Sigmoid colon (tissue), 7 donors: Measurements from ENCODE around the gene SFT2D3. TPM values are rescaled to one million over a fixed set of nuclear protein-coding genes. Genes with fewer than 3 reads are reported as not detected.
A peak's percentile ranks its signal among the peaks of the same experiment; 100 is the strongest.

Experiments used
- DNase-seq: peaks from one replicate; pipeline ENCODE4 v3.0.0-alpha.2; 2019
- H3K27ac ChIP-seq, 4 donors: fragments of 200-600 bp; sonication (generic); one replicate each; pipeline ENCODE4 v1.5.1; 2016 to 2019; ENCODE audit warnings: mild to moderate bottlenecking in 1 of 4
- H3K27me3 ChIP-seq, 3 donors: fragments of 200-600 bp; sonication (generic); one replicate each; pipeline ENCODE4 v1.5.1; 2019; ENCODE audit warnings: mild to moderate bottlenecking in 1 of 3
- H3K36me3 ChIP-seq, 4 donors: fragments of 200-600 bp; sonication (generic); one replicate each; pipeline ENCODE4 v1.5.1; 2016 to 2019
- H3K4me1 ChIP-seq, 4 donors: fragments of 200-600 bp; sonication (generic); one replicate each; pipeline ENCODE4 v1.5.1; 2017 to 2019
- H3K4me3 ChIP-seq, 4 donors: fragments of 200-600 bp; sonication (generic); one replicate each; pipeline ENCODE4 v1.5.1; 2017 to 2019; ENCODE audit warnings: mild to moderate bottlenecking in 2 of 4, moderate library complexity in 1 of 4
- H3K9me3 ChIP-seq, 4 donors: fragments of 200-600 bp in 3 of 4; sonication (generic) in 3 of 4; one replicate each; pipeline versions ENCODE4 v1.5.1 to v1.6.1; 2013 to 2019
- EP300 ChIP-seq, 4 donors: sonication (generic); formaldehyde crosslinking; IDR thresholded peaks; one replicate each; pipeline ENCODE4 v1.6.1; 2017; ENCODE audit warnings: antibody characterized with exemption in 4 of 4
- POLR2A ChIP-seq, 2 donors: fragments of 450-650 bp; IDR thresholded peaks; one replicate each; pipeline ENCODE4 v1.6.1; 2016; ENCODE audit warnings: antibody characterized with exemption in 2 of 2, mild to moderate bottlenecking in 2 of 2, moderate library complexity in 2 of 2
- POLR2AphosphoS5 ChIP-seq, 4 donors: sonication (generic); formaldehyde crosslinking; IDR thresholded peaks; one replicate each; pipeline ENCODE4 v1.6.1; 2017; ENCODE audit warnings: antibody characterized with exemption in 4 of 4
- WGBS, 2 donors: extraction: QIAGEN DNeasy Blood & Tissue Kit; methylation state at CpG; one replicate each; pipeline ENCODE4 v1.1.7; 2013; 5-methylcytosine and 5-hydroxymethylcytosine counted together
- intact Hi-C: fragments of 100-400 bp; cut with DNase I; formaldehyde crosslinking; loops from one replicate; pipeline ENCODE4 v1.15.1; 2023
- polyA plus RNA-seq, 3 donors: library from polyadenylated mRNA; stranded (reverse); fragments of 200-250 nt; gene quantifications; one replicate each; pipeline ENCODE4 v1.2.3, GENCODE V29; 2013
- total RNA-seq, 4 donors: library from RNA; depleted of rRNA; stranded (reverse); fragments of >200 nt; gene quantifications; one replicate each; pipeline ENCODE4 v1.1.0, GENCODE V29; 2016
- TF ChIP-seq, protein P1 (sequence below), 4 experiments: fragments of 450-650 bp in 3 of 4; fragments of 200-600 bp in 1 of 4; IDR thresholded peaks; one replicate each; pipeline ENCODE4 v1.5.1; 2016 to 2019; ENCODE audit warnings: antibody characterized with exemption in 4 of 4, mild to moderate bottlenecking in 3 of 4, moderate library complexity in 2 of 4
- donor health status: healthy with polysubstance abuse.
- donor health status: Bipolar disorder and iron deficiency.
- donor health status: healthy.

The SFT2D3 gene
- total and polyA plus RNA-seq, 7 donors: 1.4 to 8.6 (median 6.5) TPM

DNA sequence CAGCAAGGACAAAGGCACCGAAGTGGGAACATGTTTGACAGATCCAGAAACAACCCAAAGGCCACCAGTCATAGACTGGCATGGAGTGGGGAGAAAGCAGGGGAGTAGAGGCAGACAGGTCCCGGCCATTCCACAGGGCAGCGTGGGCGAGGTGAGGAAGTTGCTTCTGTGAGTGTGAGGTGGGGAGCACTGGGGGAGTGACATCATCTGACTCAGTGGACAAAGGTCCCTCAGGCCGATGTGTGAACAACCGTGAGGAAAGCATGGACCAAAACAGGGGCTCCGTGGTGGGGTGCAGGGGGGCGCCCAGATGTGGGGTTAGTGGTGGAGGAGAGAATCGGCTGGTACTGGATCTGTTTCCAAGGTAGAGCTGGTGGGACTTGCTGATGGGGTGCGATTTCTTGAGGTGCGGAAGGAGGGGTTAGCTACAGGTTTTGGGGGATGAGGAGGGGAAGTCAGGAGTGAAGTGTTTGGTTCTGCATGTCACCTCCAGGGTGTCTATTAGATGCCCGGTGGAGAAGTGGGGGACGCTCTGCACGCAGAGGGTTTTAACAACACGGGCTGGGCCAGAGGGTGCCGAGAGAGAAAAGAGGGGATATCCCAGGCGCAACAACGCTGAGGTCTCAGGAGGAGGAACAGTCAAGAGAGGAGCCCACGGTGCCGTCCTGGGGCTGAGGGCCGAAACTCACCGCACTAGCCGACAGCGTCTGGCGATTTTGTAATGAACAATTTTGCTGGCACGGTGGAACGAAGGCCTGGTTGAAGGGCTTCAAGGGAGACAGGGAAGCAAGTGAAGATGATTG, 2.5 kb upstream of the SFT2D3 start:
- Histone ChIP-seq H3K4me3 (no peak overlapping the region), H3K9me3 (no peaks in the 10 kb centered on the region), H3K27me3 (no peaks in the 10 kb centered on the region), H3K4me1 (peaks cover 0 to 36% (median 29%) of the 10 kb centered on the region in 4 donors), H3K36me3 (no peaks in the 10 kb centered on the region), H3K27ac (no peak overlapping the region)
- no peak for DNase-seq
- intact Hi-C loops: loop anchor here (5.0 kb wide), 1 partner anchor 51 kb away; the partner anchor contains the start of gene GPR17
- TF ChIP-seq POLR2A (IDR thresholded peaks at IDR 0.05) (no peak), POLR2AphosphoS5 (IDR thresholded peaks at IDR 0.05) (no peak), EP300 (IDR thresholded peaks at IDR 0.05) (no peak)
- TF ChIP-seq, protein P1, sequence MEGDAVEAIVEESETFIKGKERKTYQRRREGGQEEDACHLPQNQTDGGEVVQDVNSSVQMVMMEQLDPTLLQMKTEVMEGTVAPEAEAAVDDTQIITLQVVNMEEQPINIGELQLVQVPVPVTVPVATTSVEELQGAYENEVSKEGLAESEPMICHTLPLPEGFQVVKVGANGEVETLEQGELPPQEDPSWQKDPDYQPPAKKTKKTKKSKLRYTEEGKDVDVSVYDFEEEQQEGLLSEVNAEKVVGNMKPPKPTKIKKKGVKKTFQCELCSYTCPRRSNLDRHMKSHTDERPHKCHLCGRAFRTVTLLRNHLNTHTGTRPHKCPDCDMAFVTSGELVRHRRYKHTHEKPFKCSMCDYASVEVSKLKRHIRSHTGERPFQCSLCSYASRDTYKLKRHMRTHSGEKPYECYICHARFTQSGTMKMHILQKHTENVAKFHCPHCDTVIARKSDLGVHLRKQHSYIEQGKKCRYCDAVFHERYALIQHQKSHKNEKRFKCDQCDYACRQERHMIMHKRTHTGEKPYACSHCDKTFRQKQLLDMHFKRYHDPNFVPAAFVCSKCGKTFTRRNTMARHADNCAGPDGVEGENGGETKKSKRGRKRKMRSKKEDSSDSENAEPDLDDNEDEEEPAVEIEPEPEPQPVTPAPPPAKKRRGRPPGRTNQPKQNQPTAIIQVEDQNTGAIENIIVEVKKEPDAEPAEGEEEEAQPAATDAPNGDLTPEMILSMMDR (IDR thresholded peaks at IDR 0.05): no peak
- 96% methylated on average over 27 of the region's 27 CpGs for WGBS, 2 donors

DNA sequence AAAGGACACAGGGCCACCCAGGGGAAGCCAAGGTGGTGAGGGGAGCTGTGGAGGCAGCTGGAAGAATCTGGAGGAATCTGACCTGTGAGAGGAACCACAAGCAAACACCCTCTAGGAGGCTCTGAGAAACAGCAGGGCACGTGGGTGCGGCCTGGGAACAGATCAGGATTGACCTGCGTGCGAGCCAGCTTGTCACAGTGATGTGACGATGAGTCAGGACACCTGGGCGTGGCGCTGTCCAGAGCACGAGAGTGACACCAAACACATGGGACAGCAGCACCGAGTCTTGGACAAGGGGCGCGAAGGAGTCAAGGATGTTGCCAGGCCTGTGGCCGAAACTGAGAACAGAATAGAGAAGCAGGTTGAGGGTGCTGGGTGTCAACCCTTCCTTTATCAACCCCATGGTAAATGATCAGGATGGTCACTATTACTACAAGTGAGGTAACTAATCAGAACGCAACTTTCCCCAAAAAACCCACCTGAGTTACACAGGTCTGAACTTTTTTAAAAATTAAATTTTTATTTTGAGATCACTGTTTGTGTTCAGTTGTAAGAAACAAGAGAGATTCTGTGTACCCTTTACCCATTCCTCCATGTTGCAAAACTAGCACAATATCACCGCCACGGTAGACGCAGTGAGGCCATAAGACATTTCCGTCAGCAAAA, 637 bp upstream of the SFT2D3 start:
- TF ChIP-seq, protein P1 (IDR thresholded peaks at IDR 0.05): no peak
- TF ChIP-seq POLR2A (IDR thresholded peaks at IDR 0.05): no peak
- TF ChIP-seq EP300 (IDR thresholded peaks at IDR 0.05): no peak
- TF ChIP-seq POLR2AphosphoS5 (IDR thresholded peaks at IDR 0.05): no peak
- DNase-seq: peak; percentile 82
- peak overlapping the region; percentile 49 to 95 (median 78) for H3K4me3 ChIP-seq
- H3K36me3 ChIP-seq: peaks cover 0 to 6% (median 0%) of the 10 kb centered on the region in 4 donors
- H3K4me1 ChIP-seq: peaks cover 0 to 41% (median 33%) of the 10 kb centered on the region in 4 donors
- H3K27ac ChIP-seq: peak overlapping the region; percentile 92 to 100 (median 94)
- H3K9me3 ChIP-seq: no peaks in the 10 kb centered on the region
- intact Hi-C loops: loop anchor here (2.0 kb wide), 1 partner anchor 174 kb away; the partner anchor contains the start of gene IWS1
- no peaks in the 10 kb centered on the region for H3K27me3 ChIP-seq
- WGBS, 2 donors: 38 to 51% methylated on average over 17 of the region's 17 CpGs

DNA sequence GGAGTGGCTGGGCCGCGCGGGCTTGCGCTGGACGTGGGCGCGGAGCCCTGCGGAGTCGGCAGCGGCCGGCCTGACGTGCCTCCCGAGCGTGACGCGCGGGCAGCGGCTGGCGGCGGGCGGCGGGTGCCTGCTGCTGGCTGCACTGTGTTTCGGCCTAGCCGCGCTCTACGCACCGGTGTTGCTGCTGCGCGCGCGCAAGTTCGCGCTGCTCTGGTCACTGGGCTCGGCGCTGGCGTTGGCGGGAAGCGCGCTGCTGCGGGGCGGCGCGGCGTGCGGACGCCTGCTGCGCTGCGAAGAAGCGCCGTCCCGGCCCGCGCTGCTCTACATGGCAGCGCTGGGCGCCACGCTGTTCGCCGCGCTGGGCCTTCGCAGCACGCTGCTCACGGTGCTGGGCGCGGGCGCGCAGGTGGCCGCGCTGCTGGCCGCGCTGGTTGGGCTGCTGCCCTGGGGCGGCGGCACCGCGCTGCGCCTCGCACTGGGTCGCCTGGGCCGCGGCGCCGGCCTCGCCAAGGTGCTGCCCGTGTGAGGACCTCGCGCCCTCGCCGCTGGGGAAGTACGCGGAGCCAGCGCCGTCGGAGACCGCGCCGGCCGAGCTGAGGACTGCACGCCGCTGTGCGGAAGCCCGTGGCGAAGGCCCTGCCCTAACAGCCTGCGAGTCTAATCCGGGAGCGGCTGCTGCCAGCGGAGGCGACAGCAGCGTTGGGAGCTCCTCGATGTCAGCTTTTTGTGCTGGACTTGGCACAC, 526 bp downstream of the SFT2D3 start:
- peak overlapping the region; percentile 49 to 95 (median 78) for H3K4me3 ChIP-seq
- H3K36me3 ChIP-seq: peaks cover 0 to 18% (median 2%) of the 10 kb centered on the region in 4 donors
- intact Hi-C loops: loop anchor here (2.0 kb wide), 2 partner anchors 111 to 175 kb away; partner anchors contain the start of gene IWS1
- TF ChIP-seq POLR2AphosphoS5 (IDR thresholded peaks at IDR 0.05) (peak; percentile 22 to 73 (median 40)), EP300 (IDR thresholded peaks at IDR 0.05) (no peak)
- TF ChIP-seq, protein P1 (IDR thresholded peaks at IDR 0.05): peak in 2 of 4 experiments; percentile 3 to 34
- DNase-seq: peak; percentile 87
- peak overlapping the region; percentile 92 to 100 (median 94) for H3K27ac ChIP-seq
- H3K4me1 ChIP-seq: peaks cover 0 to 39% (median 33%) of the 10 kb centered on the region in 4 donors
- H3K27me3 ChIP-seq: no peaks in the 10 kb centered on the region
- WGBS, 2 donors: 0% methylated on average over 108 of the region's 108 CpGs
- no peaks in the 10 kb centered on the region for H3K9me3 ChIP-seq

DNA sequence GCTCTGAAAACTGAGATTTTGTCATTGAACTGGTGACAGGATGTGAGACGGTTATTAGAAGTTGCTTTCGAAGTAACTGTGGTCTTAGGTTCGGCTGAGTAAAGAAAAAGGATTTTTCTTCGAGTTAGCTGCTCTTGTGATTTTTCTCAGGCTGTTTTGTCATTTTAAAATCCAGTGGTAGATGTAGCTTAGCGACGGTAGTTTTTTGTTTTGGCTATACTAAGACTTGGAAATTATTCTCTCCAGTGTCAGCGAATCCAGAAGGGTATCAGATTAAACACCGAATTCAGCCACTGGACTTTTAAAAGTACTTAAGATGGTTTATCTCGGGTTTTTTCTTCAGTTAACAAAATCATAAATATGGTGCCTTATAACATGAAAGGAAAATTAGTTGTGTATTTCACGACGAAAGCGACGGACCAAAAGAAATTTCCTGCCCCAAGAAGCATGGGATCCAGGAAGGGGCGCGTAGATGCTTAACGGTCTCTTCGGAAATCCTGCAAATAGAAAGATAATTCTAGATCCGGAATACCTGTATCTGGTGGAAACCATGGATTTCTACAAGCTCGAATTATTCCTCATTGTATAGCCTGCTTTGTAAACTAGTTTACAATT, 1.2 kb downstream of the SFT2D3 start:
- no peaks in the 10 kb centered on the region for H3K27me3 ChIP-seq
- intact Hi-C loops: loop anchor here (2.0 kb wide), 1 partner anchor 112 kb away; no protein-coding TSS in a partner anchor
- H3K9me3 ChIP-seq: no peaks in the 10 kb centered on the region
- WGBS, 2 donors: 61 to 64% methylated on average over 19 of the region's 19 CpGs
- no peak for DNase-seq
- peak overlapping the region; percentile 92 to 100 (median 94) for H3K27ac ChIP-seq
- H3K4me1 ChIP-seq: peaks cover 0 to 39% (median 34%) of the 10 kb centered on the region in 4 donors
- TF ChIP-seq EP300 (IDR thresholded peaks at IDR 0.05) (no peak), POLR2AphosphoS5 (IDR thresholded peaks at IDR 0.05) (no peak), POLR2A (IDR thresholded peaks at IDR 0.05) (no peak)
- TF ChIP-seq, protein P1 (IDR thresholded peaks at IDR 0.05): no peak
- H3K36me3 ChIP-seq: peaks cover 0 to 25% (median 3%) of the 10 kb centered on the region in 4 donors
- H3K4me3 ChIP-seq: peak overlapping the region; percentile 49 to 95 (median 78)
